Esophagus muscularis mucosa (tissue), 4 donors: Measurements from ENCODE around the gene SKIC8.

ENCODE experiments used
- EP300 ChIP-seq: sonication (generic); formaldehyde crosslinking; IDR thresholded peaks from one replicate; pipeline ENCODE4 v1.6.1; 2017; ENCODE audit warnings: antibody characterized with exemption
- POLR2A ChIP-seq: fragments of 450-650 bp; IDR thresholded peaks from one replicate; pipeline ENCODE4 v1.6.1; 2017; ENCODE audit warnings: antibody characterized with exemption, moderate library complexity, mild to moderate bottlenecking, low read depth
- POLR2AphosphoS5 ChIP-seq, 2 donors: sonication (generic); formaldehyde crosslinking; IDR thresholded peaks; one replicate each; pipeline ENCODE4 v1.6.1; 2017; ENCODE audit warnings: antibody characterized with exemption in 2 of 2
- TF ChIP-seq, protein P1 (sequence below), 3 experiments: fragments of 200-600 bp in 2 of 3; fragments of 450-650 bp in 1 of 3; sonication (generic) in 2 of 3; IDR thresholded peaks; one replicate each; pipeline ENCODE4 v1.5.1; 2017 to 2019; ENCODE audit warnings: antibody characterized with exemption in 3 of 3, mild to moderate bottlenecking in 2 of 3, moderate library complexity in 1 of 3

DNA sequence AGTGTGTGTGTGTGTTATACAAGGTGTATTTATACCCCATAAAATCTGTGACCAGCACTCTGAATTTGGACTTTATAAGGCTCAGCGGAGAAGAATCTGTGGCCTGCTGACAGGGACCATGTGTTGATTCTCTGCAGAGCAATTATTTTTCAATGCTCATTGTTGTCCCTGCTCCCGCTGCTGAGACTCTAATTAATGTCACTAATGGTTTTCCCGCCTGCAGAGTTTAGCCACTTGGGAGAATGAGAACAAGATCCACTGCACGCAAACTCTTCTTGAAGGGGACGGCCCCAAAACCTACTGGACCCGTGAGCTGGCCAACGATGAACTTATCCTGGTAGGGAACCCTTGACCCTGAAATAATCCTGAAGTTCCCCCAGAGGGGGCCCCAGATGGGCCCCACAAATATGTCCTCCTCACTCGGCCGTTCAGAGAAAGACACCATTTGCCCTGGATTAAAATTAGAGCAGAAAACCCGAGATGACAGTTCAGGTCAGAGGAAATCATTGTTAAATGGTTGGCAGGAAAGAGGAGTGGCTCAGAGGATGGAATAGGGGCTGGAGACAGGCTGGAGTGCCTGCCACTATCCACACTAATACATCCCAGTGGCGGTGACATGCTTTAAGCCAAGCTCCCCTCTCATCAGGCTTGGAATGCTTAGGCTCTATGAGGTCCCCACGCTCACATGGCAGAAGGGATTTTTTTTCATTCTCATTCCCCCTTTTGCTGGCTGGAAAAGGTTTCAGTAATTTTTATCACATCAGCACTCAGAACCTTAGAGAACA lies 44.1 kb upstream of the SKIC8 start:
- TF ChIP-seq, protein P1, sequence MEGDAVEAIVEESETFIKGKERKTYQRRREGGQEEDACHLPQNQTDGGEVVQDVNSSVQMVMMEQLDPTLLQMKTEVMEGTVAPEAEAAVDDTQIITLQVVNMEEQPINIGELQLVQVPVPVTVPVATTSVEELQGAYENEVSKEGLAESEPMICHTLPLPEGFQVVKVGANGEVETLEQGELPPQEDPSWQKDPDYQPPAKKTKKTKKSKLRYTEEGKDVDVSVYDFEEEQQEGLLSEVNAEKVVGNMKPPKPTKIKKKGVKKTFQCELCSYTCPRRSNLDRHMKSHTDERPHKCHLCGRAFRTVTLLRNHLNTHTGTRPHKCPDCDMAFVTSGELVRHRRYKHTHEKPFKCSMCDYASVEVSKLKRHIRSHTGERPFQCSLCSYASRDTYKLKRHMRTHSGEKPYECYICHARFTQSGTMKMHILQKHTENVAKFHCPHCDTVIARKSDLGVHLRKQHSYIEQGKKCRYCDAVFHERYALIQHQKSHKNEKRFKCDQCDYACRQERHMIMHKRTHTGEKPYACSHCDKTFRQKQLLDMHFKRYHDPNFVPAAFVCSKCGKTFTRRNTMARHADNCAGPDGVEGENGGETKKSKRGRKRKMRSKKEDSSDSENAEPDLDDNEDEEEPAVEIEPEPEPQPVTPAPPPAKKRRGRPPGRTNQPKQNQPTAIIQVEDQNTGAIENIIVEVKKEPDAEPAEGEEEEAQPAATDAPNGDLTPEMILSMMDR (IDR thresholded peaks at IDR 0.05): no peak
- TF ChIP-seq EP300: no peak
- TF ChIP-seq POLR2A: no peak
- no peak for TF ChIP-seq POLR2AphosphoS5 (IDR thresholded peaks at IDR 0.05)
